ENCODE measurements around the gene ZBTB20. TPM values are rescaled to one million over a fixed set of nuclear protein-coding genes. Genes with fewer than 3 reads are reported as not detected.

ZBTB20 gene
- total RNA-seq, 1 donor from 2014 or later, result 21.4 TPM

DNA sequence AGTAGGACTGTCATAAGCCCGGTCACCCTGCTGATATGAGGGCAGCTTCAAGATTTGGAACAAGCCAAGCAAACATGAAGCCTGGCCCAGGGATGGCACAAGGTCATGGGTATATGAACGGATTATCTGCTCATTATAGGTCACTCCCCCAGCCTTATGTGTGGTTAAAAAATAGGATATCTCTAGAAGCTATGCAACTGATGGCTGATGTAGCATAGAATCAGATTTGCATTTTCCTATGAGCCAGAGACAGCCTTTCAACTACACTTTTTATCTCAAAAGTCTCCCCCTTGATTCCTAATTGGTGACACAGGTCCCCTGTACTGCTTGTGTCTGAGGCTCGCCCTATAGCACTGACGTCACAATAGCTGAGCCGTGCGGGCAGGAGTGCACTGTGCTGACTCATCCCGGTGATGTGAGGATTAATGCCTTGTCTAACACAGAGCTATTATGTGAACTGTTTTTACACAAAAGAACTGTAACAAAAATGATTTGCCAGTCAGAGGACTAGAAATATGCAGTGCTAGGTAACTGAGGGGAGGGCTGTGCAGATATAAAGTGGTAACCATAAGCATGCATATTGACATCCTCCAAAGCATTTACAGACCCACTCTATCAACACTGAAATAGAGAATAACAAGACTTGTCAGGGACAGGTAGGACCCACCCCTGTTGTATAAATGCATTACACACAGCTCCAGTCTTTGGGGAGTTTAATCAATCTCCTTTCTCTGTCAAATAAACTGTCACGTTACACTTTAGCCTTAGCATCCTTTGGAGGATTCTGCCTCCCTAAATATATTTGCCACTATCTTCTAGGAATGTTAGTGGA, 648.3 kb downstream of the ZBTB20 start:
- Histone ChIP-seq H3K27ac (ENCODE audit: low read depth, low read length) (peak overlapping the region; percentile 80), H3K4me2 (ENCODE audit: low read length) (peak overlapping the region; percentile 65), H4K20me1 (ENCODE audit: insufficient read depth, low read length) (no peaks in the 10 kb centered on the region), H3K27me3 (ENCODE audit: insufficient read depth, low read length) (no peaks in the 10 kb centered on the region), H3K9me3 (ENCODE audit: insufficient read depth, low read depth, low read length) (no peaks in the 10 kb centered on the region), H3K4me3 (ENCODE audit: insufficient read depth, low read depth, low read length) (no peak overlapping the region), H3K36me3 (ENCODE audit: insufficient read depth, low read length) (no peaks in the 10 kb centered on the region), H3K79me2 (ENCODE audit: insufficient read depth, low read length) (peaks cover 7% of the 10 kb centered on the region), H3K9ac (ENCODE audit: low read length) (peak overlapping the region; percentile 64), H3K4me1 (ENCODE audit: insufficient read depth, low read length) (peaks cover 54% of the 10 kb centered on the region), H2AFZ (ENCODE audit: low read depth, low read length) (no peak overlapping the region)
- DNase-seq (ENCODE audit: low read depth), result peak; percentile 93
- Mint-ChIP-seq H3K4me3 (ENCODE audit: unreplicated experiment) (no peak overlapping the region), H3K27ac (ENCODE audit: unreplicated experiment) (peak overlapping the region; percentile 76), H3K36me3 (ENCODE audit: low read depth, unreplicated experiment) (no peaks in the 10 kb centered on the region), H3K4me1 (ENCODE audit: low read depth, unreplicated experiment) (peaks cover 63% of the 10 kb centered on the region), H3K9me3 (ENCODE audit: unreplicated experiment) (no peaks in the 10 kb centered on the region), H3K27me3 (ENCODE audit: low read depth, unreplicated experiment) (no peaks in the 10 kb centered on the region)
- TF ChIP-seq EZH2 (IDR thresholded peaks at IDR 0.05; ENCODE audit: insufficient read depth, low read length), result no peak
- TF ChIP-seq, protein P1, sequence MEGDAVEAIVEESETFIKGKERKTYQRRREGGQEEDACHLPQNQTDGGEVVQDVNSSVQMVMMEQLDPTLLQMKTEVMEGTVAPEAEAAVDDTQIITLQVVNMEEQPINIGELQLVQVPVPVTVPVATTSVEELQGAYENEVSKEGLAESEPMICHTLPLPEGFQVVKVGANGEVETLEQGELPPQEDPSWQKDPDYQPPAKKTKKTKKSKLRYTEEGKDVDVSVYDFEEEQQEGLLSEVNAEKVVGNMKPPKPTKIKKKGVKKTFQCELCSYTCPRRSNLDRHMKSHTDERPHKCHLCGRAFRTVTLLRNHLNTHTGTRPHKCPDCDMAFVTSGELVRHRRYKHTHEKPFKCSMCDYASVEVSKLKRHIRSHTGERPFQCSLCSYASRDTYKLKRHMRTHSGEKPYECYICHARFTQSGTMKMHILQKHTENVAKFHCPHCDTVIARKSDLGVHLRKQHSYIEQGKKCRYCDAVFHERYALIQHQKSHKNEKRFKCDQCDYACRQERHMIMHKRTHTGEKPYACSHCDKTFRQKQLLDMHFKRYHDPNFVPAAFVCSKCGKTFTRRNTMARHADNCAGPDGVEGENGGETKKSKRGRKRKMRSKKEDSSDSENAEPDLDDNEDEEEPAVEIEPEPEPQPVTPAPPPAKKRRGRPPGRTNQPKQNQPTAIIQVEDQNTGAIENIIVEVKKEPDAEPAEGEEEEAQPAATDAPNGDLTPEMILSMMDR (IDR thresholded peaks at IDR 0.05; ENCODE audit: insufficient read depth, low read depth, low read length), result no peak
- FAIRE-seq, result peak; percentile 55

DNA sequence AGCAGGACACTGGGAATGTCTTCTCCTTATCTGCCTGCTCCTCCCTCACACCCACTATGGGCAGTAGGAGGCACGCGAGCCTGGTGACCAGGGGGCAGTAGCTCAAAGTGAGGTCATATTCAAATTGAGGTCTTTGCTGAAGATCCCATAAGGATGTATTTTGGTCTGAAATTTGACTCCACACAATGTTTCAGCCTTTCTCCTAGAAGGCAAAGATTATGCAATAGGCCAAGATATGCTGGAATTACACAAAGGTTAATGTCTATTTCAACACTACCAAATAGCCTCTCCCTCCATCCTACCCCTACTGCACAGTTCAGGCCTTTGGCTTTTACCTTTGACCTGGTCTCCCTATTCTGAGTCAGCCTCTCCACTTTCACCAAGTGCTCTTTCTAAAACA, 650.2 kb downstream of the ZBTB20 start:
- TF ChIP-seq EZH2 (IDR thresholded peaks at IDR 0.05; ENCODE audit: insufficient read depth, low read length), result no peak
- TF ChIP-seq, protein P1 (IDR thresholded peaks at IDR 0.05; ENCODE audit: insufficient read depth, low read depth, low read length), result no peak
- no peak overlapping the region for H3K4me3 ChIP-seq (ENCODE audit: insufficient read depth, low read depth, low read length)
- H3K36me3 Mint-ChIP-seq (ENCODE audit: low read depth, unreplicated experiment), result no peaks in the 10 kb centered on the region
- peaks cover 5% of the 10 kb centered on the region for H3K79me2 ChIP-seq (ENCODE audit: insufficient read depth, low read length)
- FAIRE-seq (peak; percentile 63), DNase-seq (ENCODE audit: low read depth) (peak; percentile 27)
- no peaks in the 10 kb centered on the region for H3K9me3 Mint-ChIP-seq (ENCODE audit: unreplicated experiment)
- peak overlapping the region; percentile 37 for H3K27ac ChIP-seq (ENCODE audit: low read depth, low read length)
- no peaks in the 10 kb centered on the region for H3K27me3 Mint-ChIP-seq (ENCODE audit: low read depth, unreplicated experiment)
- no peaks in the 10 kb centered on the region for H4K20me1 ChIP-seq (ENCODE audit: insufficient read depth, low read length)
- H3K27me3 ChIP-seq (ENCODE audit: insufficient read depth, low read length), result no peaks in the 10 kb centered on the region
- H3K4me3 Mint-ChIP-seq (ENCODE audit: unreplicated experiment), result no peak overlapping the region
- H3K4me1 Mint-ChIP-seq (ENCODE audit: low read depth, unreplicated experiment), result peaks cover 60% of the 10 kb centered on the region
- H2AFZ ChIP-seq (ENCODE audit: low read depth, low read length), result no peak overlapping the region
- peak overlapping the region; percentile 46 for H3K4me2 ChIP-seq (ENCODE audit: low read length)
- no peaks in the 10 kb centered on the region for H3K9me3 ChIP-seq (ENCODE audit: insufficient read depth, low read depth, low read length)
- H3K36me3 ChIP-seq (ENCODE audit: insufficient read depth, low read length), result no peaks in the 10 kb centered on the region
- peaks cover 54% of the 10 kb centered on the region for H3K4me1 ChIP-seq (ENCODE audit: insufficient read depth, low read length)
- no peak overlapping the region for H3K9ac ChIP-seq (ENCODE audit: low read length)
- H3K27ac Mint-ChIP-seq (ENCODE audit: unreplicated experiment), result peak overlapping the region; percentile 36

DNA sequence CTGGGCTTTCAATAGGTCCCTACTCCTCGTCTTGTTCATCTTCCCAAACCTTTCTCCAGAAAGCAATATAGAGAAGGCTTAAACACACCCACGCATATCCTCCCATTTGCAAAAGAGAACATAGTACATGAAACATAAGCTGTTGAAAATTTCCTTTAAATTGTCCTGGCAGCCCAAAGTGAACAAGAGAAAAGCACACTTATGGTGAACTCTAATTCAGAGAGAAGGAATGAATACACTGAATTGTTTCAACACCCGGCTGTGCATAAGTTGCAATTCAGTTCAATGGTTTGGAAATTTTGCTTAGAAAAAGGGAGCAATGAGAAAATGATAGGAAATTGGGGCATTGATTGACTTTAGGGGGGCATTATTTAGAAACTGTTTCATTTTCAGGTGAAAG, 650.6 kb downstream of the ZBTB20 start:
- H3K9ac ChIP-seq (ENCODE audit: low read length), result no peak overlapping the region
- no peak overlapping the region for H3K4me3 ChIP-seq (ENCODE audit: insufficient read depth, low read depth, low read length)
- no peaks in the 10 kb centered on the region for H3K36me3 ChIP-seq (ENCODE audit: insufficient read depth, low read length)
- peak overlapping the region; percentile 37 for H3K27ac ChIP-seq (ENCODE audit: low read depth, low read length)
- no peaks in the 10 kb centered on the region for H3K9me3 Mint-ChIP-seq (ENCODE audit: unreplicated experiment)
- H3K4me2 ChIP-seq (ENCODE audit: low read length), result peak overlapping the region; percentile 46
- no peaks in the 10 kb centered on the region for H3K27me3 Mint-ChIP-seq (ENCODE audit: low read depth, unreplicated experiment)
- H3K27me3 ChIP-seq (ENCODE audit: insufficient read depth, low read length), result no peaks in the 10 kb centered on the region
- peaks cover 60% of the 10 kb centered on the region for H3K4me1 Mint-ChIP-seq (ENCODE audit: low read depth, unreplicated experiment)
- H4K20me1 ChIP-seq (ENCODE audit: insufficient read depth, low read length), result no peaks in the 10 kb centered on the region
- H3K27ac Mint-ChIP-seq (ENCODE audit: unreplicated experiment), result peak overlapping the region; percentile 36
- no peak overlapping the region for H2AFZ ChIP-seq (ENCODE audit: low read depth, low read length)
- no peaks in the 10 kb centered on the region for H3K36me3 Mint-ChIP-seq (ENCODE audit: low read depth, unreplicated experiment)
- peaks cover 5% of the 10 kb centered on the region for H3K79me2 ChIP-seq (ENCODE audit: insufficient read depth, low read length)
- DNase-seq (ENCODE audit: low read depth), result no peak
- peaks cover 54% of the 10 kb centered on the region for H3K4me1 ChIP-seq (ENCODE audit: insufficient read depth, low read length)
- H3K4me3 Mint-ChIP-seq (ENCODE audit: unreplicated experiment), result no peak overlapping the region
- no peak for FAIRE-seq
- TF ChIP-seq, protein P1 (IDR thresholded peaks at IDR 0.05; ENCODE audit: insufficient read depth, low read depth, low read length), result no peak
- no peak for TF ChIP-seq EZH2 (IDR thresholded peaks at IDR 0.05; ENCODE audit: insufficient read depth, low read length)
- no peaks in the 10 kb centered on the region for H3K9me3 ChIP-seq (ENCODE audit: insufficient read depth, low read depth, low read length)
